Activated CD4-positive, alpha-beta T cell treated with anti-CD3 and anti-CD28 coated beads, Interleukin-2, amount 10 ng/mL, durations not matched to agents 7 days and 5 days (primary cell): ENCODE results near the gene NUDCD2. TPM values are rescaled to one million over a fixed set of nuclear protein-coding genes. Genes with fewer than 3 reads are reported as not detected.
A peak's percentile ranks its signal among the peaks of the same experiment; 100 is the strongest.

Experiments
- CTCF ChIA-PET: fragments of 350-600 bp; sonication (Branson Sonifier 250); formaldehyde crosslinking; loops from one replicate; lab custom pipeline; 2021; ENCODE audit warnings: antibody characterized with exemption; lab: Charles Lee
- POLR2A ChIA-PET: fragments of 350-600 bp; sonication (Branson Sonifier 250); formaldehyde crosslinking; loops from one replicate; lab custom pipeline; 2021; ENCODE audit warnings: antibody characterized with exemption; lab: Charles Lee
- DNase-seq: peaks from one replicate; pipeline ENCODE4 v3.0.0-alpha.2; 2020
- H3K27ac Mint-ChIP-seq: one replicate; pipeline ENCODE4 v1.8.0; 2021; ENCODE audit warnings: mild to moderate bottlenecking, moderate library complexity, mixed read lengths
- H3K27me3 Mint-ChIP-seq: one replicate; pipeline ENCODE4 v1.8.0; 2021; ENCODE audit warnings: mixed read lengths
- H3K36me3 Mint-ChIP-seq: one replicate; pipeline ENCODE4 v1.8.0; 2021; ENCODE audit warnings: low read depth, mixed read lengths
- H3K4me1 Mint-ChIP-seq: one replicate; pipeline ENCODE4 v1.8.0; 2021; ENCODE audit warnings: mixed read lengths
- H3K4me3 Mint-ChIP-seq: one replicate; pipeline ENCODE4 v1.8.0; 2021; ENCODE audit warnings: mild to moderate bottlenecking, moderate library complexity, mixed read lengths
- H3K9me3 Mint-ChIP-seq: one replicate; pipeline ENCODE4 v1.8.0; 2021; ENCODE audit warnings: mixed read lengths
- total RNA-seq, 2 experiments: library from RNA; stranded (reverse); gene quantifications; one replicate each; pipeline ENCODE4 v1.2.3, GENCODE V29; 2021

The NUDCD2 gene
- total RNA-seq, 2 experiments from 2014 or later: 29.9 to 33.1 TPM

DNA sequence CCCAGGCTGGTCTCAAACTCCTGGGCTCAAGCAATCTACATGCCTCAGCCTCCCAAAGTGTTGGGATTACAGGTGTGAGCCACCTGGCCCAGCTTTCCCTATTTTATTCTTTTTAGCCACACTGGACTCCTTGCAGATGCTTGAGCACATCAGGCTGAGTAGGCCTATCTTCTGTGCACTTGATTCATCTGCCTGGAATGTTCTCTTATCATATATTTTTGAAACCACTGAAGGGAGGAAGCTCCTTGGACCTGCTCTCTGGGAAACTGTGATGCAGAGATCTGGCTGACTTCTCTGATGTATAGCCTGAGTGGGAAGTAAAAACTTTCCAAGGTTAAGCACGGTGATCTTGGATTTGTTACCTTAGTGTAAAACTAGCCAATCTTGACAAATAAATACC is 39.0 kb upstream of the NUDCD2 start:
- H3K27ac Mint-ChIP-seq: no peak overlapping the region
- H3K36me3 Mint-ChIP-seq: peaks cover 3% of the 10 kb centered on the region
- POLR2A ChIA-PET: no interaction called here

DNA sequence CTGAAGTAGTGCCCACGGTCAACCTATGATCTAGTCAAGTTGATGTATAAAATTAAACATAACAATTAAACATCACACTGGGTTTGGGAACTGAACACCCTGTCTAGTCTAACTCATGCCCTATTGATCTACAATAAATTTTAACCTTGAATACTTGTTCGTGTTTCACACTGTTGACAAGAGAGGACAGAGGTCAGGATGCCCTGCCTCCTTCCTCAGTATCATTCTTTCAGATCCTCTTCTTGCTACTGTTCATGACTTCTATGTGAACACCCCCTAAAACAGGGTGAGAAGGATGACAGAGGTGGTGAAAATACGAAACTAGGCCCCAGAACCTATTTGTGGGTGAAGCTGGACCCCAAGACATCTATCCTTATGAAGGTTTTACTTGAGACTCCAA is 37.4 kb upstream of the NUDCD2 start:
- Mint-ChIP-seq H3K27me3 (no peaks in the 10 kb centered on the region), H3K9me3 (no peaks in the 10 kb centered on the region), H3K4me3 (no peak overlapping the region), H3K4me1 (peaks cover under 1% of the 10 kb centered on the region), H3K27ac (no peak overlapping the region), H3K36me3 (peaks cover 10% of the 10 kb centered on the region)
- CTCF ChIA-PET: no interaction called here
- POLR2A ChIA-PET: interaction anchor here (0.6 kb wide), 1 partner anchor 37 kb away, joined by 3 read pairs; the partner anchor contains the start of gene HMMR
- DNase-seq: no peak

More for the DNA sequence above, 39.0 kb upstream of the NUDCD2 start:
- Mint-ChIP-seq H3K4me3 (no peak overlapping the region), H3K9me3 (no peaks in the 10 kb centered on the region), H3K4me1 (peaks cover 9% of the 10 kb centered on the region), H3K27me3 (no peaks in the 10 kb centered on the region)
- CTCF ChIA-PET: no interaction called here
- DNase-seq: no peak

DNA sequence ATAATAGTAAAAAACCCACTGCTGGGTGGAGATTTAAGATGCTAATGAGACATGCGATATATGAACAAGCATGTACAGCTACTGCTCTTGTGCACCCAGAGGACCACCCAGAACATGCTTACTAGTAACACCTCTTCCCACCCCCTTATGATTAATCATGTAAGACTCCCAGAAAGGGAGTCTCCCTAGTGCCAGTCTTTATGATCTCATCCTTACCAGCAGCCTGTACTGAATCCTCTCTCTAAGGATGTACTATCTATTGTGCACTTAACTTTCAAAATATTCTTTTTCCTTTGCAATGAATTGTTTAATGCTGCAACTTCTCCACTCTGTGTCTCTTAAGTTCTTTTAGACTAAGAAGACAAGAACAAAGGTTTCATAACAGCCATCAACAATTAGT is 36.4 kb upstream of the NUDCD2 start:
- Mint-ChIP-seq H3K4me1 (no peaks in the 10 kb centered on the region), H3K27me3 (no peaks in the 10 kb centered on the region), H3K36me3 (peaks cover 13% of the 10 kb centered on the region), H3K27ac (no peak overlapping the region), H3K4me3 (no peak overlapping the region), H3K9me3 (no peaks in the 10 kb centered on the region)
- no peak for DNase-seq
- CTCF ChIA-PET: interaction anchor here (0.9 to 1.2 kb wide), 3 partner anchors 9 to 28 kb away, joined by 3 to 4 read pairs (median 3); partner anchors contain the start of gene MAT2B
- POLR2A ChIA-PET: interaction anchor here (0.5 kb wide), 1 partner anchor 35 kb away, joined by 4 read pairs; no protein-coding TSS in a partner anchor

DNA sequence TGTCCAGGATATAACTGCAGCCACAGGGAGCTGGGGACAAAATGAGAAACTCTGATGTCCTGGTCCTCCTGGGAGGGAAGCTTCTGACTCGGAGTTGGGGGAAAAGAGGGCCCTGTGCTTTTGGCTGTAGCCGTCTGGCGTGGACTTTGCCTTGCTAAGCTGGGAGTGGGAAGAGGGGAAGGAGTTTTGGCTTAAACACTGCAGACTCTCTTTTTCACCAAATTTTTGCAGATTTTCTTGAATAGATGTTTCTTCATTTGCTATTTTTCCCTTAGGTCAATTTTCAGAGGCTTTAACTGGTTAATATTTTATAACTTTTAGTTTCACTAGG is 29.8 kb upstream of the NUDCD2 start:
- Mint-ChIP-seq H3K27me3 (no peaks in the 10 kb centered on the region), H3K27ac (no peak overlapping the region), H3K4me1 (peaks cover 4% of the 10 kb centered on the region), H3K4me3 (no peak overlapping the region), H3K36me3 (peaks cover 53% of the 10 kb centered on the region), H3K9me3 (no peaks in the 10 kb centered on the region)
- ChIA-PET POLR2A (no interaction called here), CTCF (interaction anchor here (1.3 to 1.8 kb wide), 3 partner anchors 10 to 16 kb away, joined by 3 to 7 read pairs (median 3); partner anchors contain the start of gene MAT2B)
- DNase-seq: no peak

DNA sequence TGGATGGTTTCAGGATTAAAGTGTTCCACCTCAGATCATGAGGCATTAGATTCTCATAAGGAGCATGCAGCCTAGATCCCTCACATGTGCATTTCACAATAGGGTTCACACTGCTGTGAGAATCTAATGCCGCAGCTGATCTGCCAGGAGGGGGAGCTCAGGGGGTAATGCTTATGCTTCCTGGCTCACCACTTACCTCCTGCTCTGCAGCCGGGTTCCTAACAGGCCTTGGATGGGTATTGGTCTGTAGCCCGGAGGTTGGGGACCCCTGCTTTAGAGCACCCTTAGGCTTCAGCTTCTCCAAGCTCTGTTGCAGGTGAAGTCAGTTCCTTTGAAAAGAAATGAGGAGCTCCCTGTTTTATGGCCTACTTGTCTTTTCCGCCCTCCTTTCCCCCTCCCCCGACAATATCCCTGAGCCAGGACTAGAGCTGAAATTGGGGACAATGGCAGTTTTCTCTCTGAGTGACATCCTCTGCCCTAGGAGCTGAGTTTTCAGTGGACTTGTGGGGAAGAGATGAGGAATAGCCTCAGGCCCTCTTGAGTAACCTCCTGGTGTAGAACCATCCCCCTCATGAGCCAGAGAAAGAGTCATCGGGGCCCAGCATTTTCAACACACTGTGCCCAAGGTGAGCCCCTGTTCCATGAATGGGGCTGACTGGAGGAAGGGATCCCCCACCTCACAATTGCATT is 29.3 kb upstream of the NUDCD2 start:
- peaks cover 4% of the 10 kb centered on the region for H3K4me1 Mint-ChIP-seq
- peak; percentile 29 for DNase-seq

DNA sequence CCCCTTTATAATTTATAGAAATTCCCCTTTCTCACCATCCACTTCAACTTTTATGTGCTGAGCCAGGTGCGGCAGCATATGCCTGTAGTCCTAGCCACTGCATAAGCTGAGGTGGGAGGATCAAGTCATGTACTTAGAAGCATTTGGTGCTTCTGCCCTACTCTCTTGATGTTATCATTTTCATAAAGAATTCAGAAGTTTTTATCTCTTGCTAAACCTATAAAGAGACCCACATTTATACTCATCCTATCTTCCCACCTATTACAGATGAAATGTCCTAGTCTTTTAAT is 19.0 kb upstream of the NUDCD2 start:
- ChIA-PET POLR2A (interaction anchor here (1.0 kb wide), 1 partner anchor 18 kb away, joined by 3 read pairs; the partner anchor contains the start of gene HMMR), CTCF (no interaction called here)
- Mint-ChIP-seq H3K36me3 (peaks cover 74% of the 10 kb centered on the region), H3K27me3 (no peaks in the 10 kb centered on the region), H3K4me3 (no peak overlapping the region), H3K9me3 (no peaks in the 10 kb centered on the region), H3K27ac (no peak overlapping the region), H3K4me1 (no peaks in the 10 kb centered on the region)
- DNase-seq: no peak

More for the DNA sequence above, 29.3 kb upstream of the NUDCD2 start:
- Mint-ChIP-seq H3K27me3 (no peaks in the 10 kb centered on the region), H3K27ac (no peak overlapping the region), H3K4me3 (no peak overlapping the region), H3K36me3 (peaks cover 56% of the 10 kb centered on the region), H3K9me3 (no peaks in the 10 kb centered on the region)
- CTCF ChIA-PET: interaction anchor here (1.3 to 1.8 kb wide), 3 partner anchors 9 to 16 kb away, joined by 3 to 7 read pairs (median 3); partner anchors contain the start of gene MAT2B
- POLR2A ChIA-PET: no interaction called here

DNA sequence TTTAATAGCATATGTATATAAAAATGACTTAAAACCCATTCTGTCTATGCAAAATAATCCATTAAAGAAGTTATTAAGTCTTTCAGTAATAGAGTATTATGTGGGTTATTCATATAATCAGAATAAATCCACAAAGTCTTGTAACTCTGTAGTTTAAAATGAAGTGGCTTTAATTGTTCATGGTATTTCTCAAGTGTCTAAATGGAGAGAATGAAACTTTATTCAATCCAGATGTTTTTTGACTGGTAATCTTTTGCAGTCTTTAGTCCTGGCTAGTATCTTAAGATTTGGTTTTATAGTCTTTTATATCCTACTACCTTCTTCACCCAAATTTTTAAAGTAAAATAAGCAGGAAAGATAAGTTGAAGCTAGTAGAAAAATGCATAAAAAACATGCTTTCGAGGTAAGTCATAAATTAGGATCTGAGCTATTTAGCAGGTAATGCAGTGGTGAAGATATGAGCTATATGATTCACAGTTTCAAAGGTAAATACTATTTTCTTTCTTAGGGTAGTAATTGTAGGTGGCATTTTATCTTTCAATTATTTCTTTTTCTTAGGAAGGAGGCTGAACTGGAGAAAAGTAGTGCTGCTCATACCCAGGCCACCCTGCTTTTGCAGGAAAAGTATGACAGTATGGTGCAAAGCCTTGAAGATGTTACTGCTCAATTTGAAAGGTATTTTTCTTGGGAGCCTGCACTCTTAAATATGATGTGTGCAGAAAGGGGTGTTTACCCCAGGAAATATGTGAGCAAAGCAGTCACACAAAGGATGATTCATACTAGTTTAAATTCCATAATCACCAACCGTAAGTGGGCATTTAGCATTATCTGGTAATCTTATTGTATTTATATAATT is 18.5 kb upstream of the NUDCD2 start:
- no peak overlapping the region for H3K27ac Mint-ChIP-seq
- ChIA-PET POLR2A (interaction anchor here (1.0 kb wide), 1 partner anchor 18 kb away, joined by 3 read pairs; the partner anchor contains the start of gene HMMR), CTCF (interaction anchor here (1.0 kb wide), 1 partner anchor 17 kb away, joined by 4 read pairs; no protein-coding TSS in a partner anchor)
- no peaks in the 10 kb centered on the region for H3K4me1 Mint-ChIP-seq
- H3K4me3 Mint-ChIP-seq: no peak overlapping the region
- H3K9me3 Mint-ChIP-seq: no peaks in the 10 kb centered on the region
- DNase-seq: no peak
- H3K36me3 Mint-ChIP-seq: peaks cover 73% of the 10 kb centered on the region
- no peaks in the 10 kb centered on the region for H3K27me3 Mint-ChIP-seq

DNA sequence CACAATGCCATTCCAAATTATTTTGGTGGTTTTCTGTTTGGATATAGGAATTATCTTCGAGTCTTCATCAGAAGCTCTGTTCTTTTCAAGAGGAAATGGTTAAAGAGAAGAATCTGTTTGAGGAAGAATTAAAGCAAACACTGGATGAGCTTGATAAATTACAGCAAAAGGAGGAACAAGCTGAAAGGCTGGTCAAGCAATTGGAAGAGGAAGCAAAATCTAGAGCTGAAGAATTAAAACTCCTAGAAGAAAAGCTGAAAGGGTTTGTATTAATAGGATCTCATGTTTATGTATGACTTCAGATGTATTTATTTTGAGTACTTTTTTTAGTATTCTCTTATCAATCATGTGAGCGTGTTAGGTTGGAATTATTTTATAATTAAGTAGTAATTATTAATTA is 15.5 kb upstream of the NUDCD2 start:
- ChIA-PET CTCF (interaction anchor here (0.7 to 1.5 kb wide), 2 partner anchors 14 to 33 kb away, joined by 3 read pairs; partner anchors contain the start of gene HMMR), POLR2A (no interaction called here)
- DNase-seq: no peak
- Mint-ChIP-seq H3K27me3 (no peaks in the 10 kb centered on the region), H3K4me1 (peaks cover 5% of the 10 kb centered on the region), H3K27ac (no peak overlapping the region), H3K4me3 (no peak overlapping the region), H3K36me3 (peaks cover 69% of the 10 kb centered on the region), H3K9me3 (no peaks in the 10 kb centered on the region)

DNA sequence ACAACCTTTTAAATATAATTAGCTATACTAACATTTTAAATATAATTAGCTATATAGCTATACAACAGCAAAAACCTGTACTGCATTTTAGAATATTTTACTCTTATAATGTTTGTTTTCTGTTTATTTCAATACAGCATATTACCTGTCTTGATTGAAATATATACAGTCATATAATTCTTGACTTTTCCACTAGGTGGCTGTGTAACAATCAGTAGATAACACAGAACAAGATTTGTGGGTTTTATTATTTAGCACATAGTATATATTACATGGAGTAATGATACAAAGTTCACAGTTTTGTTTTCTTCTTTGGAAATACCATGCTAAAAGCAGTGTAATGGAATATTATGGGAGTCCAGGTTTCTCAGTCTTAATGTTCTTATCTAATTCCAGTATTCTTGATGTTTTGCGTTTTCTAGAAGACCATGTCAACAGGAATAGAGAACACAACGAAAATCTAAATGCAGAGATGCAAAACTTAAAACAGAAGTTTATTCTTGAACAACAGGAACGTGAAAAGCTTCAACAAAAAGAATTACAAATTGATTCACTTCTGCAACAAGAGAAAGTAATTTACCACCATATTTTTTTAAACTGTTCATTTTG is 13.8 kb upstream of the NUDCD2 start:
- no peak for DNase-seq
- Mint-ChIP-seq H3K27ac (no peak overlapping the region), H3K4me1 (peaks cover 5% of the 10 kb centered on the region), H3K4me3 (no peak overlapping the region), H3K9me3 (no peaks in the 10 kb centered on the region), H3K36me3 (peaks cover 70% of the 10 kb centered on the region), H3K27me3 (no peaks in the 10 kb centered on the region)
- ChIA-PET POLR2A (no interaction called here), CTCF (interaction anchor here (0.6 to 1.6 kb wide), 4 partner anchors 9 to 80 kb away, joined by 3 to 7 read pairs (median 3); no protein-coding TSS in a partner anchor)

DNA sequence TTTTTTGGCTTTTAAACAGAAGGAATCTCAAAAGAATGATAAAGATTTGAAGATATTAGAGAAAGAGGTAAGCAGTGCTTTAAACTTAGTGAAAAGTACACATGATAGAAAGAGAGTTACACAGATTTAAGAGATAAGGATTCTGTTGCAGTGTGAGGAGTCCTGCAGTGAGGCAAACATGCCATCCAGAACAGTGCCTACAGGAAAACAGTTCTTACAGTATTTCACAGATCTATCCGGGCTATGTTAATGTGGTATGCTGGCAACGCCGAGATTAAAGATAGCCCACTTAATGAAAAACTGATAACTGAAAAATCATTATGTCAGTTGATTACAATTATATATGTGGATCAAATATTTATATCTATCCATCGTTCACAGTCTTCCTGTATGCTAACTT is 7.8 kb upstream of the NUDCD2 start:
- no peaks in the 10 kb centered on the region for H3K27me3 Mint-ChIP-seq
- no peak overlapping the region for H3K4me3 Mint-ChIP-seq
- DNase-seq: no peak
- H3K9me3 Mint-ChIP-seq: no peaks in the 10 kb centered on the region
- ChIA-PET POLR2A (no interaction called here), CTCF (interaction anchor here (1.1 kb wide), 1 partner anchor 38 kb away, joined by 5 read pairs; the partner anchor contains the start of gene MAT2B)
- peaks cover 51% of the 10 kb centered on the region for H3K36me3 Mint-ChIP-seq
- peaks cover 35% of the 10 kb centered on the region for H3K4me1 Mint-ChIP-seq
- H3K27ac Mint-ChIP-seq: peak overlapping the region; percentile 81

DNA sequence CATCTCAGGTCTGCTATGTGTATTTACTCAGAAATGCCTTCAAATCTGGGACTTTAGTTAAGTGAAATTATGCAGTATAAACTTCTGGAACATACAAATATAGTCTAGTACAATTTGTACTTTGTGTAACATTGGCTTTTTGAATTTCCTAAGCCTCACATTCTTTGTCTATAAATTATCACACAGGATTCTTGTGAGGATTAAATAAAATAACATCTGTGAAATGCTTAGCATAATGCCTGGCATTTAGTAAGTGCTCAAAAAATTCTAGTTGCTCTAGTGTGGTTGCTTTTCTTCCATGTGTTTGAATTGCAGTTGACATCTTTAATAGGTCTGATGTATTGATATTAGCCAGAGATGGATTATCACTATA is 3.1 kb upstream of the NUDCD2 start:
- Mint-ChIP-seq H3K4me3 (peak overlapping the region; percentile 91), H3K27me3 (no peaks in the 10 kb centered on the region), H3K36me3 (peaks cover 33% of the 10 kb centered on the region), H3K4me1 (peaks cover 43% of the 10 kb centered on the region), H3K27ac (peak overlapping the region; percentile 99), H3K9me3 (no peaks in the 10 kb centered on the region)
- POLR2A ChIA-PET: no interaction called here
- DNase-seq: no peak
- CTCF ChIA-PET: interaction anchor here (3.8 kb wide), 1 partner anchor 42 kb away, joined by 12 read pairs; the partner anchor contains the start of gene MAT2B

DNA sequence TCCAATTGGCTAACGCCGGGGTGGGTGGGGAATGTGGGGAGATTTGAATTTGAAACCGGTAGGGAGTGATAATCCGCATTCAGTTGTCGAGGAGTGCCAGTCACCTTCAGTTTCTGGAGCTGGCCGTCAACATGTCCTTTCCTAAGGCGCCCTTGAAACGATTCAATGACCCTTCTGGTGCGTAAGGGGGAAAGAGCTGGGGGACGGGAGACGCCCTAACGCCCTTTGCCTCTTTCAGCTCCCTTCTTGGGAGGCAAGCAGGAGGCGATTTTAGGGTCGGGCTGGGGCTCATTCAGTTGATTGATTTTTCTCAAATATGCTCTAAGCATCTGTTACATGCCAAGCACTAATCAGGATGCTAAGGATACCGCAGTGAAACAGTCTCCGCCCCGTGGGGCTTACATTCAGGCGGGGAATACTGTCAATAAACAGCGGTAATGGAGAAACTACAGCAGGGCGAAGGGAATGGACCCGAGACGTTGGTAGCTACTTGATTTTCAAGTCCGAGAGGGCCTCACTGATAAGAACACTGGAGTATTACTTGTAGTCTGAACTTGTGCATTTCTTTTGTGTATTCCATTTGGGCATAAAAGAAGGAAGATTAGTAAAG is 765 bp upstream of the NUDCD2 start, which contains the start of gene HMMR:
Gene HMMR (plus strand): TSS at position 71 of the 610 bp plus-strand sequence. CDS start 61 bp downstream, at position 132.
- no peak for DNase-seq
- H3K36me3 Mint-ChIP-seq: peaks cover 41% of the 10 kb centered on the region
- ChIA-PET CTCF (interaction anchor here (0.6 to 4.7 kb wide), 13 partner anchors 8 to 49 kb away, joined by 3 to 28 read pairs (median 3); partner anchors contain the start of genes CCNG1 and MAT2B), POLR2A (interaction anchor here (0.5 to 2.2 kb wide), 5 partner anchors 18 to 46 kb away, joined by 3 to 23 read pairs (median 3); partner anchors contain the start of genes CCNG1 and MAT2B)
- H3K4me3 Mint-ChIP-seq: peak within 1 kb of the TSS; percentile 91
- H3K27ac Mint-ChIP-seq: peak within 1 kb of the TSS; percentile 99
- peaks cover 51% of the 10 kb centered on the region for H3K4me1 Mint-ChIP-seq
- no peaks in the 10 kb centered on the region for H3K27me3 Mint-ChIP-seq
- no peaks in the 10 kb centered on the region for H3K9me3 Mint-ChIP-seq
